Activated T-helper 1 cell treated with anti-CD3 and anti-CD28 coated beads, Interleukin-2, amount 50 U/mL, for 16 hours (primary cell): ENCODE data around the gene PSMD13.
A peak's percentile ranks its signal among the peaks of the same experiment; 100 is the strongest.
"Not testable (repeated sequence)": the region's sequence is repeated elsewhere in the genome, so short reads cannot be mapped to it uniquely, and the experiment has no call there.

ENCODE experiments used
- DNase-seq, 2 donors: peaks; one replicate each; pipeline ENCODE4 v3.0.0-alpha.2; 2020; ENCODE audit warnings: low read depth in 1 of 2, low spot score in 1 of 2

The PSMD13 gene

DNA sequence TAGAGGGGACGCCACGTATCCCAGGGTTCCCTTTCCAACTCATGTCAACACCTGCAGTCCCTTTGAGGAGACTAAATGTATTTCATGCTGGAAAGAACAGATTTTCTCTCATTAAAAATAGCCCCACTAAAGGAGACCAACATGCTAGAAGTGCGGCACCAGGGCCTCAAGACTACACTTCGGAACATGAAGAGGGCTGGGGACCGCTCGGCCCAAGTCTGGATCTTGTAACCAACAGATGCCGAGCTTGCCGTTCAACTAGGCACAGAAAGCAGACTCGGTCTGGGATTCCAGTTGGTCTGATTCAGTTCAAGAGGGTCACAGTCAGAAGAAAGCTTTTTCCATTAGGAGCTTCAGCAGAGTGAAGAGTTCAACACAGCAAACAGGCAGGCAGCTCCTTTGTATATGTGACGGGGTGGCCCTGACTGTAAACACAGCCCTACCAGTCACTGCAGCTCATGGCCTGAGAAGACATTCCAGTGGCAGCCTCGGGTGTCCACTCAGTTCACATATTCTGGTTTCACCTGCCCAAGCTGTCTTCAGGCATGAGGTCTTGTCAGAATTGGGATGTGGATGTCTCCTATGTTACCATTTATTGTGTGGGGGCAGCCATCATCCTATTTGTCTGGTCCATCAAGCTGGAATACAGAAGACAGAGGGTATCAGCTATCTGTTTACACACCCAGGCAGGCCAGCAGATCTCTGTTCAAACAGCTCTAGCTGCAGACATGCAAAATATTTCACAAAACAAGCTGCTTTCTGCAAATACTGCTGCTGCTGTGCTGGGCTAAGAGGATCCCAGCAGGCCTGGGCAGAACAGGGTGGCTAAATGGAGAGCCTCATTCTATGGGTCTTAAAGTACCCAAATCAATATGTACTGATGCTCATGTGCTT is 20.4 kb upstream of the PSMD13 start:
- no peak for DNase-seq

DNA sequence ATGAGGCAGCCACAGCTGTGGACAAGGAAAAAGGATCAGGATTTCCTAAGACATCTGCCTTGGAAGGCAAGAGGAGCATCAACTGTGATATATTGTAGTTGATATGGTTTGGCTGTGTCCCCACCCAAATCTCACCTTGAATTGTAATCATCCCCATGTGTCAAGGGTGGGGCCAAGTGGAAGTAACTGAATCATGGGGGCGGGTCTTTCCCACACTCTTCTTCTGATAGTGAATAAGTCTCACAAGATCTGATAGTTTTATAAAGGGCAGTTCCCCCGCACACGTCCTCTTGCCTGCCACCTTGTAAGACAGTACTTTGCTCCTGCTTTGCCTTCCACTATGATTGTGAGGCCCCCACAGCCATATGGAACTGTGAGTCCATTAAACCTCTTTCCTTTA is 19.1 kb upstream of the PSMD13 start:
- DNase-seq = no peak

DNA sequence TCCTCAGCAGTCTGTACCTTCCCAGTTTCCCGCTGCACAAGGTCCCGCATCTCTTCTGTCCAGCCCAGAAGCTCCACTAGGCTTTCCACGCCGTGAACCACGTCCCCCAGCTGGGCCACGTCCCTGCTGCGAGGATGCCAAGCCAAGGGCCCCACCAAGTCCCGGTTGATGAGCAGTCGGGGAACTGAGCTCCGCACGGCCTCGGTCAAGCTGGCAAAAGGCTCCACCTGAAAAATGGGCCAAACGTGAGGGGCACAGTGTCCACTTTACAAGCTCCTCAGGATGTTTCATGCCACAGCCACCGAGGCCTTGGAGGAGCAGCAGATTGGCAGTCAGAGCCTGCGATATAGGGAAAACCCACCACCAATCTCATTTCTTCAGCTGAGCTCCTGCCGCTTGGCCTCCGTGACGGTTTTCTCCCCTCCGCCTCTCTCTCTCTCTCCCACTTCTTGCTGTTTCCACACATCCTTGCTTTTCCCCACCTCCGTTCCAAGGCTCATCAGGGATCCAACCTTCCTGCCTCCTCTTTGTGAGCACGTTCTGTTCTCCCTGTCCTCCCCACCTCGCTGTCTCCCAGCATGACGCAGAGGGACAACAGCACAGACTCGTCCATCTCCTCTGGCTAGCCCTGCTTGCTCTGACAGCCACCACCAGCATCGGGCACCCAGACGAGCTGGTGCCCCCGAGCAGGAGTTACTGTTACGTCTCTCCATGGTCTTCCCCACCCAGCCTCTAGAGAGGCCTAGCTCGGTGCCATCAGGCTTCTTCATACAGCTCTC is 17.8 kb upstream of the PSMD13 start:
- no peak for DNase-seq

DNA sequence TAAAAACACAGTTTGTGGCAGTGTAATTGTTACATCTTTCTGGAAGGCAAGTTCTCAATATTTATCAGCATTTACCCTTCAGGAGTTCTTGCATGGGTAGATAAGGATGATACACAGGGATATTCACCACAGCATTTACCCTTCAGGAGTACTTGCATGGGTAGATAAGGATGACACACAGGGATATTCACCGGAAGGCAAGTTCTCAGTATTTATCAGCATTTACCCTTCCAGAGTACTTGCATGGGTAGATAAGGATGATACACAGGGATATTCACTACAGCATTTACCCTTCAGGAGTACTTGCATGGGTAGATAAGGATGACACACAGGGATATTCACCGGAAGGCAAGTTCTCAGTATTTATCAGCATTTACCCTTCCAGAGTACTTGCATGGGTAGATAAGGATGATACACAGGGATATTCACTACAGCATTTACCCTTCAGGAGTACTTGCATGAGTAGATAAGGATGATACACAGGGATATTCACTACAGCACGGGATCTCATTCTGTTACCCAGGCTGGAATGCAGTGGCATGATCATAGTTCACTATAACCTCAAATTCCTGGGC is 16.0 kb upstream of the PSMD13 start:
- DNase-seq = not testable (repeated sequence)

DNA sequence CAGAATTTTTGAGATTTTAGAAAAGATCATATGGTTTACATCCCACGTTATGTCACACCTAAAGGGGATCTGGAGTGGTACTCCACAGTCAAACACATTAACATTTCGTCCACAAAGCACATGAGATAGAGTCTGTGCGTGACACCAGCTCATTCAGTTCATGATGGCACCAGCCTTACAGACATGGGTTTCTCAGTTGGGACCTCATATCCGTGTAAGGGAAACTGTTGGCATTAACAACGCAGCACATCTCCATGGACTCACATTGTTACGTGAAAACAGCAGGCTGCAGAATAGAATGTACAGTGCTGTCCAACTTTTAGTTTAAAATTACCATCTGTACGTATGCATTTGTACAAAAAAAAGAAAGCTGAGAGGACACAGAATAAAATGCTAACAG is 15.2 kb upstream of the PSMD13 start:
- DNase-seq = no peak

DNA sequence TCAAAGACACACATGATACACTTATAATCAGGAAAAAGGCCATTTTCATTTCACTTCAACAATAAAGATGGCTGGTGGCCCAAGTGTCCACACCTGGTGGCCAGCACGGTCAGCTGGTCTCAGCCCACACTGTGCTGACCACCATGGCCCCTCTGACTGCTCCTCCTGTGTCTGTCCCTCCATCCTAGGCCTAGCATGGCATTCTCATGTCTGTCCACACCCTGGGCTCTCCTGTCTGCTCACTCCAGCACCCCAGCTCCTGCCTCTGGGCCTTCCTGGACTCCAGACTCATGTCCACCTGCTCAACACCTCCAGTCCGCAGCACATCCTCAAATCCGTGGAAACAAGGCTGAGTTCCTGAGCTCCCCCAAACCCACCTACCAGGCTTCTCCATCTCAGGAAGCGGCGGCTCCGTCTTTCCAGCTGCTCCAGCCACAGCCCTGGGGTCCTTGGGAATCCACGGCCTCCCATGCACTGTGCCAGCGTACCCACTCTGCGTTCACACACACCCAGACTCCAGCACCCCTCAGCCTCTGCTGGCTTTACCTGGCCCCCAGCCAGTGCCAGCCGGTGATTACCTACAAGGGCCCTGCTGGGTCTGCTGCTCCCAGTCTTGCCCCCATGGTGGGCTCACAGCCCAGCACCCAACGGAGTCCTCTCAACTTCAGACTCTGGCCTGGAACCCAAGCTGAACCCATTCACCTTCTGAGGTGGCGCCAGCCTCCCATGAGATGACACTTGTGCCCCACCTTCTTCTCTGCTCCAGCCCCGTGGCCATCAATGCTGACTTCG is 14.6 kb upstream of the PSMD13 start:
- DNase-seq = no peak

DNA sequence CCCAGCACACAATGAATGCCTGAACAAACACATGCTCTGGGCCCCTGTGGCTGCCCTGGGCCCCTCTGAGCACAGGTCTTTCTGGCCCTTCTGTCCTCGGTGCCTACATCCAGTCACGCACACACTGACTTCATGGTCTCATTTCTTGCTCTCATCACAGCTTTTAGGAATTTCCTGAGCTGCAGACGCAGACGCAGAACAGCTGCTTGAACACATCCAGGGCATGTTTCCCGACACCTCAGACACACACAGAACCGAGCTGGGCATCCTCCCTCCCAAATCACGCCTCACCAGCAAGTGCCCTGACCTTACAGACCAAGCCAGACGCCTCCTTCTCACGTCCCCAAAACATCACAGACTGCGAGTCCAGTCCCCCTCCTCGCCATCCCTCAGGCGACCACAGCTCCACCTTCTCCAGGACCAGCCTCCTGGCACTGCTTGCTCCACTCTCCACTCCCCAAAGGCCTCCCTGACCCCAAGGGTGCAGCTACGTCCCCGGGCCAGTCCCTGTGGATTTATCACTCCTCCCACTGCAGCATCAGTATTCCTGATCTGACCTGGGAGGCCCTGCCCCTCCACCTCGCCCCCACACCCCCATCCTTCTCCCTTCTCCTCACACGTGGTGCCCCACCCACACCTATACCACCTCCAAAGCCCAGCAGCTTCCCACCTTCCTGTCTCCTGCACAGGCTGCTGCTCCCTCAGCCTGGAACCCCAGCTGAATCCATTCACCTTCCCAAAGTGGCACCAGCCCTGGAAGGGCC is 13.6 kb upstream of the PSMD13 start:
- DNase-seq = no peak

DNA sequence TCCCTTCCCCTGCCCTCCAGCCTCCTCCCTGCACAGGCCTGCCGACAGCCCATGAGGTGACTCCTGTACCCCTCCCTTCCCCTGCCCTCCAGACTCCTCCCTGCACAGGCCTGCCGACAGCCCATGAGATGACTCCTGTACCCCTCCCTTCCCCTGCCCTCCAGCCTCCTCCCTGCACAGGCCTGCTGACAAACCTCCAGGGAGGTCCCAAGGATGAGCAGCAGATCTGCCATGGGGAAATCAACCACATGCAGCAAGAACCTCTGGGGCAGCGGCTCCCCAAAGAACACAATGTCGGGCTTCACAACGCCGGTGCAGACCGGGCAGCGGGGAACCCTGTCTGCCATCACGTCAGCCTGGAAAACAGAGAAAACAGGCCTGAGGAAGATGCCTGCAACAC is 12.9 kb upstream of the PSMD13 start:
- no peak for DNase-seq

DNA sequence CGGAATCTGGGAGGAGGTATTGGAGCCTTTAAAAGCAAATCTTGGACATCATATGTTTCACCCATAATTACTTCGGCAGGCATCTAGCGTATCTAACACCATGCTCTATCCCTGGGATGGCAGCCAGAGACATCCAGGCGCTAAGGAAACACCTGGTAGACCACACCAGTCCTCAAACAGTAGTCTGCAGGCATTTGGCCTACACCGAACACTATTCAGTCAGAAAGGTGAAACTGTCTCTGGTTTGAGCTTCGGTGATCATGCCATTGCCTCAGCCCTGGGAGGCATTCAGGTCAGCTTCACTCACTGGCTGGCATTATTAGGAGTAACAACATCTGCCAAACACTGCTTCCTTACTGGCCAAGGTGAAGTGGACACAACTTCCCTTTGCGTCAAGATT is 12.4 kb upstream of the PSMD13 start:
- DNase-seq = no peak

DNA sequence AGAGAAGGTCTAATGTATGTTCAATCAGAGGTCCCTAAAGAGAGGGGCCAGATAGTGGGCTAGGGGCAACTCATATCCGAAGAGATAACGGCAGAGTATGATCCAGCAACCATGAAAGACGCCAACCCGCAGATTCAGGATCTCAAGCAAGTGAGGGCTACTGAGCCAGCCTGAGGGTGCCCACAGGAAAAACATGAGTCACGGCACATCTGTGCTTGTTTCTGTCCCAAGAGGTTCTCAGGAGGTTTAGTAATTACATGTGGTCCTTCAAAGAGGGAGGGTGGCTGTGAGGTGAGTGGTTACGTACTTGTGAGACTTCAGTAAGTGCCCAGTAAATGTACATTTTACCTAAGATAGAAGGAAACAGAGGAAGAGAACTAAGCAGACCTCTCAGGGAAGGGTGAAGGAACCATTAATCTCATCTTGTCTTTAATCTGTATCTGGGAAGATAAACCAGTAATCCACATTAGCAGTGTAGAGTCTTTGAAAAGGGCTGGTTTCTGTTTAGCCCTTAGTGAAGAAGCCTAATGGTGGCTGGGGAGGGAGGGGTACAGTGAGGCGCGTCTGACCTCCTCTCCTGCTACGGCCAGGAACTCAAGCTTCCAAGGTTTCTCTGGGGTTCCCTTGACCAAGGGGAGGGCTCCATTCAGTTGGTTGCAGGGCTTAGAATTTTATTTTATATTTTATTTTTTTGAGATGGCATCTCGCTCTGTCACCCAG is 10.9 kb upstream of the PSMD13 start:
- no peak for DNase-seq

DNA sequence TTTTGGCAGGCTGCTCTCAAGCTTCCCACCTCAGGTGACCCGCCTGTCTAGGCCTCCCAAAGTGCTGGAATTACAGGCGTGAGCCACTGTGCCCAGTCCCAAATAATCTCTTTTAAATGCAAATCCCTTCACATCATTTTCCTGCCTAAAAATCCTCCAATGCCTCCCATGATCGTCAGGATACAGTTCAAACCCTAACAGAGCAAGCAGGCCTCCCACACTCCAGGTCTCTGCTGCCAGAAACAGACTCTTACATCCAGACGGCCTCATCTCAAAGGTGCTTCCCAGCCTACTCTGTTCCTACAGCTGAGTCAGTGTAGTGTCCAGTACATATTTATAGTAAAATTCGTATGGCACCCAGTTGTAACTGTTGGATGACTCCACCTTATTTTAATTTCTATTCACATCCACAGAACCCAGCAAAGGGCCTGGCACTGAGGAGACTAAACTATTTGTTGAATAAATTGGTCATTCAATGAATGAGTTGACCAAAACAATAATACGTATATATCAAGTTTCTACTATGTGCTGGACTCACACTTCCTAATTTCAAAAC is 8.9 kb upstream of the PSMD13 start:
- DNase-seq = no peak

DNA sequence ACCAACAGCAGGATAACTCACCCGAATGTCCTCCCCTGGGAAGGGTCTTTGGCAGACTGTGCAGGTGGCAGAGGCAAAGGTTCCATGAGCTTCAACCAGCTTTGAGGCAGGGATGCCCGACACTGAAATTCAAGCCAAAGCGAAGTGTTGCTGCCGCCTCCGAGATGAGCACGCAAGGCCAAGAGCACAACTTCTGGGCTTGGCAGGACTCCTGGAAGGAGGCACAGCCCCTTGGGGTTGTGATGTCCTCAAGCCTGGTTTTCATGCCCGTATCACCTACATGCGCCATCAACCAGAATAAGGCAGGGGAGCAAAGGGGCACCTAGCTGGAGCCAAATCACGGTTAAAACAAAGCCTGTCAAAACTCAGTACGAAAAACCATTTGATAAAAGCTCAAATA is 6.3 kb upstream of the PSMD13 start:
- no peak for DNase-seq

DNA sequence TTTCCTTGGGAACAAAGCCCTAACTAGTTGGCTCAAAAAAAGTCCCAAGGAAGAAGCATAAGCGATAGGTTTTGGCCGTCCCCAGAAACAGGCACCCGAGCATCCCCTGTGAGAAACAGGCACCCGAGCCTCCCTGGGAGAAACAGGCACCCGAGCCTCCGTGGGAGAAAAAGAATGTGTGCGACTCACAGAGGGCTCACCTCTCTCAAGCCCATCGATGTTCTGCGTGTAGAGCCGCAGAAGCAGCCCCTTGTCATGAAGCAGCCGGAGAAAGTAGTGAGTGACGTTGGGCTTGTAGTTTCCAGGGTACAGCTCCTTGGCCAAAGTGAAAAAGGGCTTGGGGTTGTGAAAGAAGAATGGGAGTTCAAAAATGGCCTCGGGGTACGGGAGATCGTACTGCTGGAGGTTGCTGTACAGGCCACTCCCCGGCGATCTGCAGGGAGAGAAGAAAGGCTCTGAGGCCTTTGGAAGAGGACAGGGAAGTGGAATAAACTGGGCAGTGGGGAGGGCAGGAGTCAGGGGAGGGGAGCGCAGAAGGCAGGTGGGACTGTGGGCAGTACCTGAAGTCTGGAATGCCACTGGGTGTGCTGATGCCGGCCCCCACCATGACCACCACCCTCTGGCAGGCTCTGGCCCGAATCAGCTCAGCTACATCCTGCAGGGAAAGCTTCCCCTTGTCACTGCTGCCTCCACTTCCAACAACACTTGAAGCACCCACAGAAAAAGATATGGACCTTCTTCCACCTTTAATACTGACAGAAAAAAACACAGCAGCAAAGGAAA is 3.8 kb upstream of the PSMD13 start:
- DNase-seq = no peak

DNA sequence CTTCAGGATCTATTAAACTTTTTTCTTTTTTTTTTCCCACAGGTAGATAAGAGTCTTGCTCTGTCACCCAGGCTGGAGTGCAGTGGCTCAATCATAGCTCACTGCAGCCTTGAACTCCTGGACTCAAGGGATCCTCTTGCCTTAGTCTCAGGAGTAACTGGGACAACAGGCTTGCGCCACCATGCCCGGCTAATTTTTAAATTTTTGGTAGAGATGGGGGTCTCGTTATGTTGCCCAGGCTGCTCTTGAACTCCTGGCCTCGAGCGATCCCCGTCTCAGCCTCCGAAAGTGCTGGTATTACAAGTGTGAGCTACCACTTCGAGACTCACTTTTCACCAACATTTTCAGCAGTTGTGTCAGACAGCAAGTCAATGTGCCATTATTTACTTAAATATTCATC is 1.6 kb upstream of the PSMD13 start:
- no peak for DNase-seq

DNA sequence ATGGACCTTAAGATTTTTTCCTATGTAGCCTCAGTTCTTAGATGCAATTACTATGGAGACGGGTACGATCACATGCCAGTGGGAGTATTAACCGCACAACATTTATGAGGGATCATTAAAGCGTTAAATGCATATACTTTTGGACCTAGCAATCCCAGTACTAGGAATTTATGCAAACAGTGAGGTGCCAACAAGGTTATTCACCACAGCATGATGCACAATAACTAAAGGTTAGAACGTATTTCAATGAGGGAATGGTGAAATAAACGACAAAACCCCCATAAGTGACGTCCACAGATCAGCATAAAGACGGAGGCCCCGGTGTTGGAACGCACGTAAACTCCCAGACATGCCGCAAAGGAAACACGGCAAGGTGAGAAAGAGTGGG is 1.2 kb upstream of the PSMD13 start:
- peak; percentile 20 to 45 for DNase-seq

DNA sequence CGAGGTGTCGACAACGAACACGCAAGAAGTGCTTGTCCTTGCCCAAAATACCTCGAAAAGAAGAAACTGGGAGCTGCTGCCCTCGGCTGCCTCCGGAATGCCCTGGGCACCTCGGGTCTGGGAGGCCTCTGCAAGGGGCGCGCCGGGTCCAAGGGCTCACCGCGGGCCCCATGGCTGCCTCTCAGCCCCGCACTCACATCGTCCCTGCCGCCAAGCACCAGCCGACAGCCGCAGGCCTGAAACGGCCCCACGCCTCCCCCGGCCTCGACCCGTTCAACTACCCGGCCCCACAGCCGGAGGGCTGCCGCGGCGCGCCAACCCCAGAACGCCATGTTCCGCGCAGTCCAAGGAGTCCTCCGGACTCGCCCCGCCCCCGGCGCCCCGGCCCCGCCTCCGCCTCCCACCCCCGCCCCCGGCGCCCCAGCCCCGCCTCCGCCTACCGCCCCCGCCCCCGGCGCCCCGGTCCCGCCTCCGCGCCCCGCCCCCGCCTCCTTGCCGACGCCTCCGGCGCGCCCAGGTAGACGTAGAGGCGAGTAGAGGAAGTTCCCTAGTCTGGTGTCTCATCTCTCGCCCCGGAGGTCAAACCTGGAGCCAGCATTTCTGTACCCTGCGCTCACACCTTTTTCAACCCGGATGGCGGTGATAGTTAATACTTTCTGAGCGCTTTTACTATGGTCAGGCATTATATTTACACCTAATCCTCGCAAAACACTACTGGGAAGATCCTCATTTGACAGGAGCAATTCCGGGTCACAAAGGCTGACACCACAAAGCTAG is 591 bp upstream of the PSMD13 start, which contains the start of gene SIRT3:
TSS of gene SIRT3 (minus strand) at position 346 of the 777 bp plus-strand sequence. CDS start at position 332, 14 bp downstream.
- peak; percentile 65 to 74 for DNase-seq

DNA sequence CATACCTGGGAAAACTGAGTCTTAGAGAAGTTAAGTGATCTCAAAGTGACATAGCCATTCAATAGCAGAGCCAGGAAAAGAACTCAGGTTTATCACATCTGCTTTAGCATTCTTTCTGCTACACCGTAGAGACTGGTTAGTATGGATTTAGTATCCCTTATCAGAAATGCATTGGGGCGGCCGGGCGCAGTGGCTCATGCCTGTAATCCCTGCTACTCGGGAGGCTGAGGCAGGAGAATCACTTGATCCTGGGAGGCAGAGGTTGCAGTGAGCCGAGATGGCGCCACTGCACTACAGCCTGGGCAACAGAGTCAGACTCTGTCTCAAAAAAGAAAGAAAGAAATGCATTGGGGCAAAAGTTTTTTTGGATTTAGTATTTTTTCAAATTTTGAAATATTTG is 1.6 kb downstream of the PSMD13 start:
- DNase-seq = not testable (repeated sequence)

DNA sequence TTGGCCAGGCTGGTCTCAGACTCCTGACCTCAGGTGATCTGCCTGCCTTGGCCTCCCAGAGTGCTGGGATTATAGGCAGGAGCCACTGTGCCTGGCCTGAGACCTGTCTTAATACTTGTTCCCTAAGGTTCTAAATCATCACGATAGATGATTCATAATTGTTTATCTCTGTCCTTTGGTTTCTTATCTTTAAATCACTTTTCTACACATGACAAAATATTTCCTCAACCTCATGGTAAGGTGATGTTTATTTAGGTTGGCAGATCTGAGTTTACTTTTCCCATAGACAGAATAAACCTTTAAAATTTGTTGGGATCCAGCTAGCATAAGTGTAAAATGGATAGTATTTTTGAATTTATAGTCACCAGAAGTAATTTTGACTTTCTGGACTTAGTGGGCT is 3.5 kb downstream of the PSMD13 start:
- no peak for DNase-seq
